ENCODE results near the gene TBC1D1. TPM values are rescaled to one million over a fixed set of nuclear protein-coding genes. Genes with fewer than 3 reads are reported as not detected.

TBC1D1 gene
- total and polyA plus RNA-seq, 2 of the 8 experiments (the other 6 are each of a cell fraction or from before 2014, with no cell fraction given): 96.9 to 162 TPM

- FAIRE-seq (no peak), DNase-seq (ENCODE audit: low read depth in 1 of 2, low spot score in 2 of 2) (no peak)
- no peak overlapping the region for H3K4ac ChIP-seq (replicated peaks; ENCODE audit: insufficient read length, low read depth, low read length)
- H3K18ac ChIP-seq (ENCODE audit: extremely low read depth, low read length): no peak overlapping the region
- no peaks in the 10 kb centered on the region for H3K79me2 ChIP-seq (ENCODE audit: control insufficient read depth in 1 of 2, insufficient read depth in 2 of 2, low read length in 2 of 2)
- ChIA-PET POLR2A (ENCODE audit: partially characterized antibody) (no interaction called here), CTCF (ENCODE audit: partially characterized antibody) (interaction anchor here (0.6 to 2.2 kb wide), 16 partner anchors 9 to 694 kb away, joined by 3 to 29 read pairs (median 4); no protein-coding TSS in a partner anchor)
- TF ChIP-seq MAX (IDR thresholded peaks at IDR 0.05): no peak
- TF ChIP-seq EP300 (IDR thresholded peaks at IDR 0.05; ENCODE audit: borderline replicate concordance in 1 of 2, low read depth in 2 of 2, low read length in 2 of 2): no peak
- TF ChIP-seq SP4 (IDR thresholded peaks at IDR 0.05; ENCODE audit: low read length): no peak
- no peak overlapping the region for H3K4me2 ChIP-seq (ENCODE audit: insufficient read depth in 1 of 2, low read depth in 2 of 2, low read length in 2 of 2)
- no peaks in the 10 kb centered on the region for H3K4me1 ChIP-seq (replicated peaks in 1 of 4; ENCODE audit: control insufficient read depth in 3 of 4, insufficient read depth in 4 of 4, low read length in 3 of 4)
- no peak overlapping the region for H2BK20ac ChIP-seq (ENCODE audit: low read length)
- H2BK15ac ChIP-seq (ENCODE audit: low read length): no peak overlapping the region
- no peak overlapping the region for H3K27ac ChIP-seq (ENCODE audit: low read depth, low read length)
- H2BK120ac ChIP-seq (replicated peaks; ENCODE audit: low read depth, low read length): no peak overlapping the region
- H2AK5ac ChIP-seq (ENCODE audit: low read depth, low read length): no peak overlapping the region
- no peak overlapping the region for H3K4me3 ChIP-seq (ENCODE audit: extremely low read depth in 1 of 4, insufficient read depth in 2 of 4, low read depth in 3 of 4, low read length in 4 of 4)
- WGBS, 2 experiments (ENCODE audit: extremely low coverage in 1 of 2, insufficient coverage in 1 of 2, insufficient read length in 1 of 2, insufficient replicate concordance in 2 of 2, low coverage in 1 of 2, low lambda C conversion rate in 2 of 2, missing lambda C conversion rate in 1 of 2): 87% methylated on average over 3 of the region's 3 CpGs; no CpG with 5 or more reads in 1 of the 2 experiments
- no peak overlapping the region for H4K5ac ChIP-seq (ENCODE audit: insufficient read length, low read depth, low read length)
- H2BK5ac ChIP-seq (ENCODE audit: low read depth, low read length): no peak overlapping the region
- no peak overlapping the region for H4K91ac ChIP-seq (replicated peaks; ENCODE audit: insufficient read length, low read length)
- peaks cover 0 to 2% (median under 1%) of the 10 kb centered on the region in 4 experiments; a peak in 2 of 7 replicates for H3K27me3 ChIP-seq (replicated peaks in 1 of 4; ENCODE audit: control insufficient read depth in 3 of 4, extremely low read depth in 1 of 4, insufficient read depth in 3 of 4, low read length in 3 of 4)
- no peaks in the 10 kb centered on the region for H3K23me2 ChIP-seq (ENCODE audit: low read depth, low read length)
- H4K8ac ChIP-seq (ENCODE audit: extremely low read depth, insufficient read depth, low read length): no peak overlapping the region
- H3K79me1 ChIP-seq (ENCODE audit: low read depth, low read length): no peaks in the 10 kb centered on the region
- H2BK12ac ChIP-seq (ENCODE audit: low read depth, low read length): no peak overlapping the region
- no peaks in the 10 kb centered on the region for H4K20me1 ChIP-seq (replicated peaks in 1 of 2; ENCODE audit: control insufficient read depth in 1 of 2, insufficient read depth in 2 of 2, low read length in 2 of 2)
- H3K36me3 ChIP-seq (ENCODE audit: control insufficient read depth in 2 of 4, insufficient read depth in 4 of 4, low read length in 3 of 4): 0 out of 8 replicates have a peak, but pooled peaks cover 0 to 3% (median 0%) of the 10 kb centered on the region in 4 experiments
- H3K9me3 ChIP-seq (ENCODE audit: insufficient read depth in 2 of 2, low read depth in 1 of 2, low read length in 1 of 2): peaks cover 7 to 8% of the 10 kb centered on the region in 2 experiments; a peak in 2 of 4 replicates
- no peak overlapping the region for H2AFZ ChIP-seq (ENCODE audit: low read length)
- H3K9ac ChIP-seq (replicated peaks in 1 of 4; ENCODE audit: extremely low read depth in 1 of 4, low read depth in 3 of 4, low read length in 3 of 4): no peak overlapping the region
- H3K23ac ChIP-seq (ENCODE audit: insufficient read length): no peak overlapping the region
- H3K14ac ChIP-seq (ENCODE audit: insufficient read length): no peak overlapping the region
- H3K56ac ChIP-seq (replicated peaks; ENCODE audit: insufficient read length, low read depth, low read length): no peak overlapping the region
Measured at GRCh38 chr4:38166768-38167167, 275.9 kb downstream of the TBC1D1 start.
